A549 (cell line): ENCODE measurements around the gene DES. TPM values are rescaled to one million over a fixed set of nuclear protein-coding genes. Genes with fewer than 3 reads are reported as not detected.

Source experiments
- ATAC-seq, 2 experiments: fragments of 200-7000 bp in 1 of 2; fragments of >200 bp in 1 of 2; cut with Nextera tagmentation in 1 of 2; cut with Tn5 transposase in 1 of 2; 3 replicates each; pipeline versions ENCODE4 v1.8.0 to v1.9.1; 2018 to 2020; ENCODE audit warnings: mild to moderate bottlenecking in 1 of 2, moderate library complexity in 1 of 2
- CTCF ChIA-PET: fragments of 300-600 bp; sonication (Branson Sonifier 250); formaldehyde crosslinking; extraction: SDS; loops from one replicate; lab custom pipeline; 2021; ENCODE audit warnings: antibody characterized with exemption, inconsistent platforms; lab: Yijun Ruan, JAX
- POLR2A ChIA-PET: fragments of 350-600 bp; formaldehyde crosslinking; extraction: SDS; loops from one replicate; lab custom pipeline; 2021; ENCODE audit warnings: antibody characterized with exemption, inconsistent platforms; lab: Yijun Ruan, JAX
- DNase-seq, 2 experiments: peaks; one replicate each; pipeline versions ENCODE4 v3.0.0 to v3.0.0-alpha.2; 2011 to 2016; ENCODE audit warnings: low read depth in 1 of 2, low spot score in 1 of 2
- FAIRE-seq: peaks from 2 replicates; lab custom pipeline; 2011; peaks lifted over from hg19 to GRCh38; lab: Jason Lieb, UNC
- H3K27ac ChIP-seq, 2 experiments: fragments of >200 bp; sonication (Bioruptor Twin); formaldehyde crosslinking; 3 replicates each; pipeline ENCODE4 v1.5.1; 2016 to 2017
- H3K4me1 ChIP-seq: fragments of >200 bp; sonication (Bioruptor Twin); formaldehyde crosslinking; 3 replicates; pipeline ENCODE4 v1.6.1; 2016
- H3K4me2 ChIP-seq: fragments of >200 bp; sonication (Bioruptor Twin); formaldehyde crosslinking; 3 replicates; pipeline ENCODE4 v1.6.1; 2016
- H3K4me3 ChIP-seq: fragments of >200 bp; sonication (Bioruptor Twin); formaldehyde crosslinking; 3 replicates; pipeline ENCODE4 v1.5.1; 2016
- H3K9me3 ChIP-seq: fragments of >200 bp; sonication (Bioruptor Twin); formaldehyde crosslinking; 3 replicates; pipeline ENCODE4 v1.6.1; 2016
- CBX2 ChIP-seq: fragments of 200-600 bp; sonication (generic); IDR thresholded peaks from 2 replicates; pipeline ENCODE4 v1.6.1; 2016; ENCODE audit warnings: low read depth, mild to moderate bottlenecking, borderline replicate concordance
- EHMT2 ChIP-seq: fragments of 200-600 bp; sonication (generic); IDR thresholded peaks from 2 replicates; pipeline ENCODE4 v1.6.1; 2016; ENCODE audit warnings: antibody characterized with exemption, low read depth, mild to moderate bottlenecking, moderate library complexity
- ESRRA ChIP-seq: fragments of 150-350 bp; IDR thresholded peaks from 2 replicates; pipeline ENCODE4 v1.6.1; 2014; ENCODE audit warnings: mild to moderate bottlenecking, low read length, borderline replicate concordance
- HOXA7 ChIP-seq: fragments of 250-450 bp; sonication (Bioruptor Pico); IDR thresholded peaks from 2 replicates; pipeline ENCODE4 v1.5.0; 2020; ENCODE audit warnings: mild to moderate bottlenecking, moderate library complexity
- JUNB ChIP-seq: fragments of >200 bp; sonication (Bioruptor Twin); formaldehyde crosslinking; IDR thresholded peaks from 2 replicates; pipeline ENCODE4 v1.6.1; 2016
- MAFK ChIP-seq: fragments of 450-650 bp; IDR thresholded peaks from 2 replicates; pipeline ENCODE4 v1.6.1; 2014; ENCODE audit not compliant: partially characterized antibody
- MYC ChIP-seq: IDR thresholded peaks from 2 replicates; pipeline ENCODE4 v1.6.1; 2012; ENCODE audit warnings: mild to moderate bottlenecking, inconsistent platforms, low read length, improper control_type of control experiment, borderline replicate concordance
- PHF8 ChIP-seq: fragments of 200-600 bp; sonication (generic); IDR thresholded peaks from 2 replicates; pipeline ENCODE4 v1.6.1; 2016; ENCODE audit warnings: low read depth, mild to moderate bottlenecking, antibody characterized with exemption, moderate library complexity, borderline replicate concordance
- POLR2A ChIP-seq: IDR thresholded peaks from 2 replicates; pipeline ENCODE4 v1.6.1; 2012; ENCODE audit warnings: mild to moderate bottlenecking, low read length
- RFX5 ChIP-seq: fragments of 450-650 bp; IDR thresholded peaks from 2 replicates; pipeline ENCODE4 v1.7.1; 2014; ENCODE audit warnings: antibody characterized with exemption, mild to moderate bottlenecking, moderate library complexity
- TP53 ChIP-seq: fragments of 250-450 bp; sonication (Bioruptor Pico); IDR thresholded peaks from 2 replicates; pipeline ENCODE4 v1.5.0; 2021; ENCODE audit warnings: mild to moderate bottlenecking, moderate library complexity
- ZC3H11A ChIP-seq: fragments of 450-650 bp; IDR thresholded peaks from 2 replicates; pipeline ENCODE4 v1.6.1; 2014; ENCODE audit warnings: antibody characterized with exemption, mild to moderate bottlenecking
- ZSCAN20 ChIP-seq: fragments of 250-450 bp; sonication (Bioruptor Pico); IDR thresholded peaks from 2 replicates; pipeline ENCODE4 v1.8.0; 2022; ENCODE audit warnings: mild to moderate bottlenecking, moderate library complexity
- WGBS: methylation state at CpG from one replicate; pipeline ENCODE4 v1.1.6; 2017; ENCODE audit errors: missing lambda C conversion rate; 5-methylcytosine and 5-hydroxymethylcytosine counted together
- polyA plus RNA-seq, 4 experiments: library from polyadenylated mRNA; depleted of rRNA in 3 of 4; stranded (reverse); fragments of >200 nt; fragmentation: RNase III in 1 of 4; extraction: RNeasy Plus Mini Kit Qiagen cat#74134 plus additional on column Dnase treatment in 1 of 4; gene quantifications; 2 replicates in 3 of 4; 3 replicates in 1 of 4; pipeline ENCODE4 v1.2.3, GENCODE V29; 2011 to 2017
- TF ChIP-seq, protein P1 (sequence below): fragments of 200-600 bp; sonication (generic); IDR thresholded peaks from 2 replicates; pipeline ENCODE4 v1.6.1; 2016; ENCODE audit warnings: antibody characterized with exemption, mild to moderate bottlenecking, moderate library complexity
- TF ChIP-seq, protein P2 (sequence below): fragments of >200 bp; sonication (Bioruptor Twin); formaldehyde crosslinking; IDR thresholded peaks from 3 replicates; pipeline ENCODE4 v1.5.1; 2016
- TF ChIP-seq, protein P3 (sequence below): fragments of >200 bp; sonication (Bioruptor Twin); formaldehyde crosslinking; IDR thresholded peaks from 2 replicates; pipeline ENCODE4 v1.6.1; 2016
- TF ChIP-seq, protein P4 (sequence below): IDR thresholded peaks from 2 replicates; pipeline ENCODE4 v1.6.1; 2012; ENCODE audit warnings: low read depth, borderline replicate concordance
- TF ChIP-seq, protein P5 (sequence below): fragments of 450-650 bp; IDR thresholded peaks from 2 replicates; pipeline ENCODE4 v1.6.1; 2014; ENCODE audit warnings: antibody characterized with exemption
- TF ChIP-seq, protein P6 (sequence below): fragments of >200 bp; sonication (Bioruptor Twin); formaldehyde crosslinking; IDR thresholded peaks from 3 replicates; pipeline ENCODE4 v1.6.1; 2016
- TF ChIP-seq, protein P7 (sequence below): fragments of 250-450 bp; sonication (Bioruptor Pico); IDR thresholded peaks from 2 replicates; pipeline ENCODE4 v1.5.0; 2020; ENCODE audit warnings: low read depth, mild to moderate bottlenecking, moderate library complexity

The DES gene
- polyA plus RNA-seq, 2 of the 4 experiments (the other 2 are of a cell fraction), result 0.06 TPM; not detected in 1

DNA sequence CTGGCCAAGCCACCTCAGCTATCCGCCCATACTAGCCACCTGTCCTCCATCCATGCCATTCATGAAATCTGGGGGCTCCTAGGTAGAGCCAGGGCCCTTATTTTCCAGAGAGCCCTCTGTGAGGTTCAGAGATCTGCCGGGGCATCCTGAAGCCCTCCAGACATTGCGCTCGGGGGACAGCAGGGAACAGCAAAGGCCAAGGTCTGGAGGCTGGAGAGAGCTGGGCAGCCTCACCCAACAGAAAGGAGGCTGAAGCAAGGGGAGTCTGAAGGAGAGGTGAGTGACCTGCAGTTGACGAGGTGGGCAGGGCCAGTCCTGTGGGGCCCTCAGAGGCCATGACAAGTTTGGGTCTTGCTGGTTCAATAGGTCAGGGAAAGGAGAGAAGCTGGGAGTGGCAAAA, 8.6 kb upstream of the DES start:
- H3K4me1 ChIP-seq, result peaks cover 12% of the 10 kb centered on the region; the same call in 2 of the 3 replicates
- no peak overlapping the region for H3K4me2 ChIP-seq
- TF ChIP-seq, protein P1, sequence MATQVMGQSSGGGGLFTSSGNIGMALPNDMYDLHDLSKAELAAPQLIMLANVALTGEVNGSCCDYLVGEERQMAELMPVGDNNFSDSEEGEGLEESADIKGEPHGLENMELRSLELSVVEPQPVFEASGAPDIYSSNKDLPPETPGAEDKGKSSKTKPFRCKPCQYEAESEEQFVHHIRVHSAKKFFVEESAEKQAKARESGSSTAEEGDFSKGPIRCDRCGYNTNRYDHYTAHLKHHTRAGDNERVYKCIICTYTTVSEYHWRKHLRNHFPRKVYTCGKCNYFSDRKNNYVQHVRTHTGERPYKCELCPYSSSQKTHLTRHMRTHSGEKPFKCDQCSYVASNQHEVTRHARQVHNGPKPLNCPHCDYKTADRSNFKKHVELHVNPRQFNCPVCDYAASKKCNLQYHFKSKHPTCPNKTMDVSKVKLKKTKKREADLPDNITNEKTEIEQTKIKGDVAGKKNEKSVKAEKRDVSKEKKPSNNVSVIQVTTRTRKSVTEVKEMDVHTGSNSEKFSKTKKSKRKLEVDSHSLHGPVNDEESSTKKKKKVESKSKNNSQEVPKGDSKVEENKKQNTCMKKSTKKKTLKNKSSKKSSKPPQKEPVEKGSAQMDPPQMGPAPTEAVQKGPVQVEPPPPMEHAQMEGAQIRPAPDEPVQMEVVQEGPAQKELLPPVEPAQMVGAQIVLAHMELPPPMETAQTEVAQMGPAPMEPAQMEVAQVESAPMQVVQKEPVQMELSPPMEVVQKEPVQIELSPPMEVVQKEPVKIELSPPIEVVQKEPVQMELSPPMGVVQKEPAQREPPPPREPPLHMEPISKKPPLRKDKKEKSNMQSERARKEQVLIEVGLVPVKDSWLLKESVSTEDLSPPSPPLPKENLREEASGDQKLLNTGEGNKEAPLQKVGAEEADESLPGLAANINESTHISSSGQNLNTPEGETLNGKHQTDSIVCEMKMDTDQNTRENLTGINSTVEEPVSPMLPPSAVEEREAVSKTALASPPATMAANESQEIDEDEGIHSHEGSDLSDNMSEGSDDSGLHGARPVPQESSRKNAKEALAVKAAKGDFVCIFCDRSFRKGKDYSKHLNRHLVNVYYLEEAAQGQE, result no peak
- TF ChIP-seq, protein P2, sequence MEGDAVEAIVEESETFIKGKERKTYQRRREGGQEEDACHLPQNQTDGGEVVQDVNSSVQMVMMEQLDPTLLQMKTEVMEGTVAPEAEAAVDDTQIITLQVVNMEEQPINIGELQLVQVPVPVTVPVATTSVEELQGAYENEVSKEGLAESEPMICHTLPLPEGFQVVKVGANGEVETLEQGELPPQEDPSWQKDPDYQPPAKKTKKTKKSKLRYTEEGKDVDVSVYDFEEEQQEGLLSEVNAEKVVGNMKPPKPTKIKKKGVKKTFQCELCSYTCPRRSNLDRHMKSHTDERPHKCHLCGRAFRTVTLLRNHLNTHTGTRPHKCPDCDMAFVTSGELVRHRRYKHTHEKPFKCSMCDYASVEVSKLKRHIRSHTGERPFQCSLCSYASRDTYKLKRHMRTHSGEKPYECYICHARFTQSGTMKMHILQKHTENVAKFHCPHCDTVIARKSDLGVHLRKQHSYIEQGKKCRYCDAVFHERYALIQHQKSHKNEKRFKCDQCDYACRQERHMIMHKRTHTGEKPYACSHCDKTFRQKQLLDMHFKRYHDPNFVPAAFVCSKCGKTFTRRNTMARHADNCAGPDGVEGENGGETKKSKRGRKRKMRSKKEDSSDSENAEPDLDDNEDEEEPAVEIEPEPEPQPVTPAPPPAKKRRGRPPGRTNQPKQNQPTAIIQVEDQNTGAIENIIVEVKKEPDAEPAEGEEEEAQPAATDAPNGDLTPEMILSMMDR, result no peak
- TF ChIP-seq EHMT2 (no peak), MYC (no peak), CBX2 (no peak), ZC3H11A (no peak)
- TF ChIP-seq, protein P3, sequence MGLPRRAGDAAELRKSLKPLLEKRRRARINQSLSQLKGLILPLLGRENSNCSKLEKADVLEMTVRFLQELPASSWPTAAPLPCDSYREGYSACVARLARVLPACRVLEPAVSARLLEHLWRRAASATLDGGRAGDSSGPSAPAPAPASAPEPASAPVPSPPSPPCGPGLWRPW, result no peak
- TF ChIP-seq, all 56 proteins: peak for 0
- Histone ChIP-seq H3K4me3 (no peak overlapping the region), H3K27ac (no peak overlapping the region), H3K9me3 (peaks cover 18% of the 10 kb centered on the region)
- ATAC-seq (no peak), DNase-seq (no peak), FAIRE-seq (no peak)
- POLR2A ChIA-PET, result no interaction called here
- WGBS, result 88% methylated on average over 4 of the region's 5 CpGs
- CTCF ChIA-PET, result interaction anchor here (1.0 to 1.7 kb wide), 5 partner anchors 10 to 120 kb away, joined by 4 to 13 read pairs (median 6); no protein-coding TSS in a partner anchor

DNA sequence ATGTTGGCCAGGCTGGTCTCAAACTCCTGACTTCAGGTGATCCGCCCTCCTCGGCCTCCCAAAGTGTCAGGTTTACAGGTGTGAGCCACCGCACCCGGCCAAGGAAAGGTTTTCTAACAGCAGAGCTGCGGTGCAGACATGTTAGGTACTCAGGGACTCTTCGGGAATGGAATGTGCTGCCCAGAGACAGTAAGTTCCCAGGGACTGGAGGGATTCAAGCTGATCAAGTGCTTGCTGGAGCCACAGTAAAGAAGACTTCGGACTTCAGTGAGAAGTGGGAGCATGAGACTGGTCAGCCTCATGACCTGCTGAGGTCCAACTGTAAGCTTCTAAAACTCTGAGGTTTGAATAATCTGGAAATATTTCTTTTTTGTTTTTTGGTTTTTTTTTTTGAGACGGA, 7.8 kb upstream of the DES start:
- no peak overlapping the region for H3K4me2 ChIP-seq
- CTCF ChIA-PET, result interaction anchor here (0.7 to 1.2 kb wide), 3 partner anchors 64 to 181 kb away, joined by 3 to 5 read pairs (median 4); no protein-coding TSS in a partner anchor
- FAIRE-seq, result no peak
- DNase-seq, result no peak
- POLR2A ChIA-PET, result no interaction called here
- 71% methylated on average over 6 of the region's 8 CpGs for WGBS
- H3K9me3 ChIP-seq, result peaks cover 18% of the 10 kb centered on the region
- TF ChIP-seq POLR2A (no peak), JUNB (no peak), RFX5 (no peak), HOXA7 (CRISPR knock-in tag) (no peak), ESRRA (no peak), ZSCAN20 (CRISPR knock-in tag) (no peak), TP53 (CRISPR knock-in tag) (no peak), PHF8 (no peak), MAFK (no peak)
- TF ChIP-seq, protein P3, result no peak
- TF ChIP-seq, protein P4, sequence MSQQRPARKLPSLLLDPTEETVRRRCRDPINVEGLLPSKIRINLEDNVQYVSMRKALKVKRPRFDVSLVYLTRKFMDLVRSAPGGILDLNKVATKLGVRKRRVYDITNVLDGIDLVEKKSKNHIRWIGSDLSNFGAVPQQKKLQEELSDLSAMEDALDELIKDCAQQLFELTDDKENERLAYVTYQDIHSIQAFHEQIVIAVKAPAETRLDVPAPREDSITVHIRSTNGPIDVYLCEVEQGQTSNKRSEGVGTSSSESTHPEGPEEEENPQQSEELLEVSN, result no peak
- TF ChIP-seq, protein P2, result no peak
- TF ChIP-seq, protein P5, sequence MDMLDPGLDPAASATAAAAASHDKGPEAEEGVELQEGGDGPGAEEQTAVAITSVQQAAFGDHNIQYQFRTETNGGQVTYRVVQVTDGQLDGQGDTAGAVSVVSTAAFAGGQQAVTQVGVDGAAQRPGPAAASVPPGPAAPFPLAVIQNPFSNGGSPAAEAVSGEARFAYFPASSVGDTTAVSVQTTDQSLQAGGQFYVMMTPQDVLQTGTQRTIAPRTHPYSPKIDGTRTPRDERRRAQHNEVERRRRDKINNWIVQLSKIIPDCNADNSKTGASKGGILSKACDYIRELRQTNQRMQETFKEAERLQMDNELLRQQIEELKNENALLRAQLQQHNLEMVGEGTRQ, result no peak
- TF ChIP-seq, protein P6, sequence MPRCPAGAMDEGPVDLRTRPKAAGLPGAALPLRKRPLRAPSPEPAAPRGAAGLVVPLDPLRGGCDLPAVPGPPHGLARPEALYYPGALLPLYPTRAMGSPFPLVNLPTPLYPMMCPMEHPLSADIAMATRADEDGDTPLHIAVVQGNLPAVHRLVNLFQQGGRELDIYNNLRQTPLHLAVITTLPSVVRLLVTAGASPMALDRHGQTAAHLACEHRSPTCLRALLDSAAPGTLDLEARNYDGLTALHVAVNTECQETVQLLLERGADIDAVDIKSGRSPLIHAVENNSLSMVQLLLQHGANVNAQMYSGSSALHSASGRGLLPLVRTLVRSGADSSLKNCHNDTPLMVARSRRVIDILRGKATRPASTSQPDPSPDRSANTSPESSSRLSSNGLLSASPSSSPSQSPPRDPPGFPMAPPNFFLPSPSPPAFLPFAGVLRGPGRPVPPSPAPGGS, result no peak
- TF ChIP-seq, protein P7, sequence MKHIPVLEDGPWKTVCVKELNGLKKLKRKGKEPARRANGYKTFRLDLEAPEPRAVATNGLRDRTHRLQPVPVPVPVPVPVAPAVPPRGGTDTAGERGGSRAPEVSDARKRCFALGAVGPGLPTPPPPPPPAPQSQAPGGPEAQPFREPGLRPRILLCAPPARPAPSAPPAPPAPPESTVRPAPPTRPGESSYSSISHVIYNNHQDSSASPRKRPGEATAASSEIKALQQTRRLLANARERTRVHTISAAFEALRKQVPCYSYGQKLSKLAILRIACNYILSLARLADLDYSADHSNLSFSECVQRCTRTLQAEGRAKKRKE, result no peak
- no peak overlapping the region for H3K27ac ChIP-seq
- H3K4me3 ChIP-seq, result no peak overlapping the region
- H3K4me1 ChIP-seq, result peaks cover 12% of the 10 kb centered on the region; the same call in 2 of the 3 replicates
- ATAC-seq, result no peak
